Muscle of back (tissue), 11 donors: ENCODE measurements around the gene MCHR1. TPM values are rescaled to one million over a fixed set of nuclear protein-coding genes. Genes with fewer than 3 reads are reported as not detected.
A peak's percentile ranks its signal among the peaks of the same experiment; 100 is the strongest.
"Not testable (repeated sequence)": the region's sequence is repeated elsewhere in the genome, so short reads cannot be mapped to it uniquely, and the experiment has no call there.

Experiments used
- DNase-seq, 3 donors: peaks; one replicate each; pipeline versions ENCODE4 v3.0.0 to v3.0.0-alpha.2; 2013
- polyA plus RNA-seq, 10 donors: library from polyadenylated mRNA; unstranded; fragments of 120-200 nt; gene quantifications; one replicate each; pipeline ENCODE4 v1.2.1, GENCODE V29; 2013; ENCODE audit not compliant: insufficient read length in 10 of 10

Gene MCHR1
- polyA plus RNA-seq, 10 donors: 0.10 to 0.60 (median 0.31) TPM

DNA sequence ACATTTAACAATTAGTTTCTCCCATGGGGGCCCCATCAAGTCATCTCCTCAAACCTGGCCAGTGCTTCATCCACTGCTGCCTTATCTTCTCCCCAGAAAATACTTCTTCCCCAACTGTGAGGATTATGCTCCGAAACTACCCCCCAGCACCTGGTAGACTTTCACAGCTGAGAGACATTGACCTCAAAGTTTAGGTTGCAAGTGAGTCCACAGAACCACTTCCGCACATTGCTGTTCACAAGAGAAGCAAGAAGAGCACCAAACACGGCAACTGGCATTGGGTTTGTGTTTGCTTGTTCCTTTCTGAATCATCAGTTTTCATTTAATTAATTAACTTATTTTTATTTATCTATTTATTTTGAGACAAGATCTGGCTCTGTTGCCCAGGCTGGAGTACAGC lies 6.1 kb downstream of the MCHR1 start:
- DNase-seq: no peak

DNA sequence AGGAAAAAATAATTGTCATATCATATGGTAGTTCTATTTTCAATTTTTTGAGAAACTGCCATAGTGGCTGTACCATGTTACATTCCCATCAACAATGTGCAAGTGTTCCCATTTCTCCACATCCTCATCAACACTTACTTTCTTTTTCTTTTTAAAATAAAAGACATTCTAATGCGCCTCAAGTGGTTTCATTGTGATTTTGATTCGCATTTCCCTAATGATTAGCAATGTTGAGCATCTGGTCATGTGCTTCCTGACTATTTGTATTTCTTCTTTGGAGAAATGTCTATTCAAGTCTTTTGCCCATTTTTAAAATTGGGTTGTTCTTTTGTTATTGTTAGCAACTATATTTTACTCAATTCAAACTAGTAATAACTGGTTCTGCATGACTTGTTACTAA lies 8.4 kb downstream of the MCHR1 start:
- no peak for DNase-seq

DNA sequence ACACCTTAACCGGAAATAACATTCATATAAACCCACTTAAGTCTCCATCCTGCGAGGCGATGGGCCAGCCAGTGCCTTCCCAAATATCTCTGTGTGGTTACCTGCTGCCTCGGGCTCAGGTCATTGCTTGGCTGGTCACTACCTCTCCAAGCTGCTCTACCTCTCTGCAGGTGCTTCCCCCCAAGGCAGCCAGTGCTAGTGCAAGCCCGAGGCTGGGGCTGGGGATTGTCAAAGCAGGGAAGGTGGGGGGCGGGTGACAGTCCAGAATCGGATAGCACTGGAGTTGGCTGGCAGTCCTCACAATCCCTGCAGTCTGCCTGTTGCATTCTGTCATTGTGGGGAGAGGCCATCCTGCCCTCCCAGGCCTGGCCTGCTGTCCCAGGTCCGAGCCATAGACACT lies 11.1 kb downstream of the MCHR1 start:
- no peak for DNase-seq

DNA sequence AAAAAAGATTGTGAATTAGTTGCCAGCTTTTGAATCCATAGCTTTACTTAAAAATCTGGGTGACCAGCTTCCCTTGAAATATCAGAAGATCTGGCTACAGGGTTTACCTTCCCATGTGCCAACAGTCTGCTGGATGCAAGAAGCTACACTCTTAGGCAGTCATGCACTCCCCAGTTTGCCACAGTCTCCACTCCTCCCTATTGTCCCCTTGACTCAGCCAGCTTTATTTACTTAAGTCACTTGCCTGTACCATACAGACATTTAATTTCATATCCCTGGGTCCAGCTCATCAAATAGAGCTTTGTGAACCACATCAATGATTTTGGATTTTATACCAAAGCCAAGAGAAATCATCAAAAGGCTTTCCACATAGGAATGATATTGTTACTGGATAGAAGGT lies 12.2 kb downstream of the MCHR1 start:
- no peak for DNase-seq

DNA sequence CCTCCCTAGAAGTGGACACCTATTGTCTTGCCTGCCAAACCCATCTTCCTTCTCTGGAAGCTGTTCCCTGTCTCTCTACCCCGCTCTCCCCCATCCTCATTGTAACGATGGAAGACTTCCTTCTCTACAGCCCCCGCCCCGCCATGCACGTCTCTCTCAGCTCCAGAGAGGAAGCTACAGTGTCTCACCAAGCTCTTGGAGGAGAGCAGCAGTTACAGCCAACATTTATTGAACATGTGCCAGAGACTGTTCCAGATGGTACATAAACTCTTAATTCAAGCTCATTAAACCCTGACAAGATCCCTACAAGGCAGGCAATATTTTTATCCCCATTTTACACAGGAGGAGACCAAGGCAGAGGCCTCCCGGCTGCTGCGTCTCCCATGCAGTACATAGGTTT lies 15.1 kb downstream of the MCHR1 start:
- DNase-seq: peak in 1 of 3 donors; percentile 46

DNA sequence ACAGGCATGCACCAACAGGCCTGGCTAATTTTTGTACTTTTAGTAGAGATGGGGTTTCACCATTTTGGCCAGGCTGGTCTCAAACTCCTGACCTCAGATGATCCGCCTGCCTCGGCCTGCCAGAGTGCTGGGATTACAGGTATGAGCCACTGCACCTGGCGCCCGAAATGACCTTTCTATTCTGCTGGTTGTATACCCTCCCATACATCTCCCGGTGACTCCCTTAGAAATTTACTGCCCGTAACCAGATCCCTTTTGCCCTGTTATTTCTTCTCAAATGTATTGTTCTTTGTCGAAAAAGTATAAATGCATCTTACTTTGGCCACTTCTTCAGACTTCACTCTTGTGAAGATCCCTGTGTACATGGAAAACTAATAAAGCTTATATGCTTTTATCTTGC lies 22.0 kb downstream of the MCHR1 start:
- DNase-seq: no peak

- DNase-seq: no peak
Measured at GRCh38 chr22:40703174-40703573, 23.9 kb downstream of the MCHR1 start.

GRCh38 chr22:40703736-40704135 lies 24.5 kb downstream of the MCHR1 start:
- DNase-seq: peak in 1 of 3 donors; percentile 42

- no peak for DNase-seq
Measured at GRCh38 chr22:40705918-40706682, 26.8 kb downstream of the MCHR1 start.

DNA sequence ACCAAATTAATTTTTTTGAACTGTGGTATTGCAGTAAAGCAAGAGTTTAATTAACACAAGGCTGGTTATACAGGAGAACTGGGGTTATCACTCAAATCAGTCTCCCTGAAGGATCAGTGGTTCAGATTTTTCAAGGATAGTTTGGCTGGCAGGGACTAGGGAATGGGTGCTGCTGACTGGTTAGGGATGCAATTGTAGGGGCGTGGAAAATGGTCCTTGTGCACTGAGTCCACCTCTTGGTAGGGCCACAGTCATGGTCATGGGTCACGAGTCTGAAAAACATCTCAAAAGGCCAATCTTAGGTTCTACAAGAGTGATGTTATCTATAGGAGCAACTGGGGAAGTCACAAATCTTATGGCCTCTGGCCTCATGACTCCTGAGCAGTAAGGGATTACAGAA lies 27.9 kb downstream of the MCHR1 start:
- no peak for DNase-seq

- DNase-seq: no peak
Measured at GRCh38 chr22:40708177-40708576, 28.9 kb downstream of the MCHR1 start.

DNA sequence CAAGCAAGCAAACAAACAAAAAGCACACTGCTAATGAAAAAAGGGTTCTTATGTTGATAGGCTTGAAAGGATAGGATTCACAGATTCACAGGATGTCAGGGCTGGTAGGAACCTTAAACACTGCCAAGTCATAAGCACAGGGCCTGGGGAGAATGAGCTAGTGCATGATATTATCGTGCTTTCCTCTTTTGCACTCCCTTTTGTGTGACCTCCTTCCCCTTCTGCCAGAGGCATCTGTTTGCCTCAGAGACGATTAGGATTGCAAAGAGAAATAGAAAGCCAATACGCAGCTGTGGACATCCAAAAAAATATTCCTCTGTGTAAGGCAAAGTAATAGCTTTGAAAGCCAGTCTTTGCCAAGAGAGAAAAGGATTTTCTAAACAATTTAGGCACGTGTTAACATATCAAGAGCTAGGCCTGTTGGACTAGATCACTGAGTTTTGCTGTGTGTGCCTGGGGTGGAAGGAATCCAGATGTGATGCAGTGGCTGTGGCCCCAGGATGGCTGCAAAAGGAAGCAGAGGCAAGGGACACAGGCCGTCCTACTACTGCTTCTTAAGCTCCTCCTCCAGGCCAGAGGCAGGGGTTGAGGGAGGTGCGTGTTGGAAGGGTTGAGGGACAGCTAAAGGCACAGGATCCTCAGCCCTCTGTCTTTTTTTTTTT lies 30.6 kb downstream of the MCHR1 start:
- peak; percentile 64 to 92 (median 78) for DNase-seq

DNA sequence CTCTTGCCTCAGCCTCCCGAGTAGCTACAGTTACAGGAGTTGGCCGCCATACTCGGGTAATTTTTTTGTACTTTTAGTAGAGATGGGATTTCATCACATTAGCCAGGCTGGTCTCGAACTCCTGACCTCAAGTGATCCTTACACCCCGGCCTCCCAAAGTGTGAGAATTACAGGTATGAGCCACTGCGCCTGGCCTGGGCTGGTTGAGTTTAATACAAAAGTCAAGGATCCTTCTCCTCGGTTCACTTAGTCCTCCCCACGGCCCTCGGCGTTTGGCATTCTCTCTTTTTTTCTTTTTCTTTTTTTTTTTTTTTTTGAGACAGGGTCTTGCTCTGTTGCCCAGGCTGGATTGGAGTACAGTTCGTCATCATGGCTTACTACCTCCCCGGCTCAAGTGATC lies 33.0 kb downstream of the MCHR1 start:
- DNase-seq: no peak

DNA sequence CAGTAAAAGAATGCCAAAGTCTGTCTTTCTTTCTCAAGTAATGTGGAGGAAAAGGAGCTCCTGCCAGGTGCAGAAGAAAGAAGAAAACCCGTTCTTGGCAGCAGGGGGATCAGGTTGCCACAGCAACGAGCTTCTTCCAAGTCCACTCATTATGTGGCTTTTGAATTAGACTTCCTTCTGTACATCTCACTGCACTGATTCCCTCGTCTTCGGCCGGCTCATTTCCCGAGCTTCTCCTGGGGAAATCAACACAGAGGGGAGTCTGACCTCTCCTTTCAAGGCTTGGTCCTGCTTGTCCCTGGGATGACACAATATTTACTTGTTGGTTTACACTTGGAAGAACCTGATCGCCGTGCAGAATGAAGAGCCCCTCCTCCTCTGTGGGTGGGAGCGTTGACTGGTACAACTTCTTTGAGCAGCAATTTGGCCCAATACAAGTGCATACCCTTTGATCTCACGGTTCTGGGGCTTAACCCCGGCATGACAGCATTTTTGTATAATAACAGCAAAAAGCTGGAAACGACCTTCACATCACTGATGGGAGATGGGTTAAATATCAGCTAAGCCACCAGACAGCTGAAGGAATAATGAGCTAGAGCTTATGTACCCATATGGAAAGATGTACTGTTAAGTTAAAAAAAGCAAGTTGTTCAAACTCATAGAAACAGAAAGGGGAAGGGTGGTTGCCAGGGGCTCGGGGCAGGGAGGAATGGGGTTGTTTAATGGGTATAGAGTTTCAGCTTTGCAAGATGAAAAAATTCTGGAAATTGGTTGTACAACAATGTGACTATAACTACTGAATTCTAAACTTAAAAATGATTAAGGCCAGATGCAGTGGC lies 35.4 kb downstream of the MCHR1 start:
- peak in 2 of 3 donors; percentile 40 to 67 for DNase-seq

- no peak for DNase-seq
Measured at GRCh38 chr22:40716116-40716515, 36.8 kb downstream of the MCHR1 start.

- DNase-seq: not testable (repeated sequence)
Measured at GRCh38 chr22:40717657-40718056, 38.4 kb downstream of the MCHR1 start.

GRCh38 chr22:40718250-40719204 lies 39.2 kb downstream of the MCHR1 start:
- no peak for DNase-seq

DNA sequence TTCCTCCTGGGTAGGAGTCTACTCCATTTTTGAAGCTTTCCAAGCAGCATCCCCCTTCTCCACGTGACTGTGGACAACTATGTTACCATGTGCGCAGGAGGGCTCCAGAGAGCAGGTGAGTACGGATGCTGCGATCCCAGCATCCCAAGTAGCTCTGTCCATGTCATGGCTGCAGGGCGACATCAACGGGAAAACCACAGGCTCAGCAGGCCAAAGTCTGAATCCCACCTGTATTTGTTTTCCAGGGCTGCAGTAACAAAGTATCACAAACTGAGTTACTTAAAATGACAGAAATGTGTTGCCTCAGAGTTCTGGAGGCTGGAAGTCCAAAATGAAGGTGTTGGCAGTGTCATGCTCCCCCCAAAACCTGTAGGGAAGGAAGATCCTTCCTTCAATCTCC lies 40.3 kb downstream of the MCHR1 start:
- DNase-seq: no peak

DNA sequence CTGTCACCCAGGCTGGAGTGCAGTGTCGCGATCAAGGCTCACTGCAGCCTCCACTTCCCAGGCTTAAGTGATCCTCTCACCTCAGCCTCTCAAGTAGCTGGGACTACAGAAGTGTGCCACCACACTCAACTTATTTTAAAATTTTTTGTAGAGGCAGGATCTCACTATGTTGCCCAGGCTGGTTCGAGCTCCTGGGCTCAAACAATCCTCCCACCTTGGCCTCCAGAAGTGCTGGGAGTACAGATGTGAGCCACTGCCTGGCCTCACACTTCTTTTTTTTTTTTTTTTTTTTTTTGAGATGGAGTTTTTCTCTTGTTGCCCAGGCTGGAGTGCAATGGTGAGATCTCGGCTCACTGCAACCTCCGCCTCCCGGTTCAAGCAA lies 40.9 kb downstream of the MCHR1 start:
- DNase-seq: not testable (repeated sequence)

GRCh38 chr22:40720538-40721256 lies 41.4 kb downstream of the MCHR1 start:
- no peak for DNase-seq

GRCh38 chr22:40721266-40721665 lies 42.0 kb downstream of the MCHR1 start:
- peak in 2 of 3 donors; percentile 32 to 36 for DNase-seq
